LHCN-M2 (cell line): Measurements from ENCODE around the gene NPY1R. TPM values are rescaled to one million over a fixed set of nuclear protein-coding genes. Genes with fewer than 3 reads are reported as not detected.

ENCODE experiments used
- DNase-seq: peaks from one replicate; pipeline ENCODE4 v3.0.0-alpha.2; 2012; ENCODE audit warnings: low read depth
- total RNA-seq: library from RNA; depleted of rRNA; stranded (reverse); fragments of >200 nt; gene quantifications from 2 replicates; pipeline ENCODE4 v1.2.3, GENCODE V29; 2014; rRNA removed

NPY1R gene
- total RNA-seq, 1 experiment from 2014 or later = not detected

DNA sequence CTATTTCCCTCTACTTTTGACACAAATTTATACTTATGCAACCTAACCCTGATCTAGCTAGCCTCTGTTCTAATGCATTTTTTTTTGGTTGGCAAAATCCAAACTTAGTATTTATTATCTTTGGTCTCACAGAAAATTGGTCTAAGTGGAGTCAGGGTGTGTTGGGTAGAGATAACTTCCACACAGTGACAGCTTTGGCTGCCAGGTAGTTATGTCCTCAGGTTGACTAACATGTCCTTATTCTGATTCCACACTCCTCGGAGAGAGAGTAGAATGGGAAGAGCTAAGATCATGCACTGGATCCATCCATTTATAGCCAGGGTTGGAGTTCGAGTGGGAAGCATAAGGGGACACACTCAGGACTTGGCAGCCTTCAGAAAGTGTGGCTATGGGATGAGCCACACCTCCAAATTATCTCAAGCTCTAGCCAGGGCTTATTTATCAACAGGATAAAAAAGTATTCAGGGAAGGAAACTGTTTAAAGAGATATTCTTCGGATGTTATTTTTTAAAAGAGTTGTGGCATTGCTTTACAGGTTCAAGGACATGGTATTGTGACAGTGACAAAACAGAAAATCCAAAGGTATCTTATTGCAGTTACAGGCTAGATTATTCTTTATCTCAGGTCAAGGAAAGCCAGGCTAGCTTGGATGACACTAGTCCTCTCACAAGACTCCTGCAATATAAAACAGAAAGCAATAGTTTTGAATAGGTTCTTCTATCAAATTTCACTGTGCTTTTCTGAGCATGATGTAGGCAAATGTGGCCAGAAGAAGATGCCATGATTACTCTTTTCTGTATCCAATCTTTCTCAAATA lies 51.5 kb downstream of the NPY1R start:
- DNase-seq = no peak

DNA sequence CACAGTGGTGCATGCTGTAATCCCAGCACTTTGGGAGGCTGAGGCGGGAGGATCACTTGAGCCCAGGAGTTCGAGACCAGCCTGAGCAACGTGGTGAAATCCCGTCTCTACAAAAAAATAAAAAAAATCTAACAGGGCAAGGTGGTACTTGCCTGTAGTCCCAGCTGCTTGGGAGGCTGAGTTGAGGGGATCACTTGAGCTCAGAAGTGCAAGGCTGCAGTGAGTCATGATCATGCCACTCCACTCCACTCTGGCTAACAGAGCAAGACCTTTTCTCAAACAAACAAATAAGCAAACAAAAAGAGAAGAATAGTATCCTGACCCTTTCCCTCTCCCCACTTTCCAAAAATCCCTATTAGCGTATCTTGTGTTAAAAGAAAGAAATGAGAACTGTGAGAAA lies 52.7 kb downstream of the NPY1R start:
- DNase-seq = no peak

- no peak for DNase-seq
These were observed 57.5 kb downstream of the NPY1R start for GRCh38 chr4:163274861-163275260.

Other genes starting within 250 kb of the NPY1R start
- 14.9 and 16.2 TPM in 2 replicates for gene NAF1, start 165.7 kb downstream of the NPY1R start, total RNA-seq
- not detected in 2 replicates for gene NPY5R, start 11.3 kb upstream of the NPY1R start, total RNA-seq
- not detected in 2 replicates for gene TKTL2, start 141.2 kb upstream of the NPY1R start, total RNA-seq
- gene TMA16, start 162.1 kb upstream of the NPY1R start, total RNA-seq = 37.7 and 40.3 TPM in 2 replicates